Measurements from ENCODE around the gene MTX1. TPM values are rescaled to one million over a fixed set of nuclear protein-coding genes. Genes with fewer than 3 reads are reported as not detected.

Gene MTX1
- total and polyA plus RNA-seq, 9 of the 15 experiments (the other 6 are each of a cell fraction or from before 2014, with no cell fraction given) = 29.1 to 98.4 (median 66.9) TPM

GRCh38 chr1:155244368-155245162, 36.1 kb downstream of the MTX1 start (continued):
- TF ChIP-seq VEZF1 (CRISPR knock-in tag; IDR thresholded peaks at IDR 0.05) = peak; percentile 80
- peak; percentile 99 for TF ChIP-seq E2F5 (CRISPR knock-in tag; IDR thresholded peaks at IDR 0.05)
- no peak for TF ChIP-seq ZNF699 (CRISPR knock-in tag; IDR thresholded peaks at IDR 0.05; ENCODE audit: insufficient replicate concordance)
- peak; percentile 51 for TF ChIP-seq FOXJ2 (tag; IDR thresholded peaks at IDR 0.05)
- peak; percentile 69 for TF ChIP-seq ZBTB12 (CRISPR knock-in tag; IDR thresholded peaks at IDR 0.05)
- TF ChIP-seq ZBTB17 (CRISPR knock-in tag; IDR thresholded peaks at IDR 0.05) = 0 out of 2 replicates have a peak, but pooled peaks have one; percentile 54
- TF ChIP-seq SMAD4 (CRISPR knock-in tag; conservative IDR thresholded peaks at IDR 0.05) = peak; percentile 99
- TF ChIP-seq ZNF24 (IDR thresholded peaks at IDR 0.05) = peak; percentile 97
- TF ChIP-seq MBD1 (CRISPR knock-in tag; IDR thresholded peaks at IDR 0.05) = no peak
- TF ChIP-seq NFIC (IDR thresholded peaks at IDR 0.05) = peak; percentile 79
- peak; percentile 50; the same call in 1 of the 2 replicates for TF ChIP-seq MEF2A (IDR thresholded peaks at IDR 0.05; ENCODE audit: control insufficient read depth, low read depth, low read length)
- TF ChIP-seq XRCC5 (IDR thresholded peaks at IDR 0.05; ENCODE audit: low read depth, low read length) = peak; percentile 100
- no peak; the same call in 1 of the 2 replicates for TF ChIP-seq CEBPZ (IDR thresholded peaks at IDR 0.05; ENCODE audit: borderline replicate concordance, low read depth, low read length)
- 0 out of 2 replicates have a peak, but pooled peaks have one; percentile 30 for TF ChIP-seq ZNF79 (CRISPR knock-in tag; IDR thresholded peaks at IDR 0.05; ENCODE audit: low read depth)
- TF ChIP-seq TFAP4 (CRISPR knock-in tag; IDR thresholded peaks at IDR 0.05; ENCODE audit: borderline replicate concordance) = peak; percentile 89
- peak; percentile 67 for TF ChIP-seq HCFC1 (IDR thresholded peaks at IDR 0.05; ENCODE audit: low read depth, low read length)
- TF ChIP-seq RAD51 (IDR thresholded peaks at IDR 0.05; ENCODE audit: borderline replicate concordance, low read depth) = peak; percentile 74; the same call in 1 of the 2 replicates

Data from K562 (cell line).